PC-3 (cell line): ENCODE data around the gene MEX3A.

Experiments used
- EZH2phosphoT487 ChIP-seq: fragments of 300-600 bp; sonication (generic); IDR thresholded peaks from 2 replicates; pipeline ENCODE4 v1.6.1; 2018; ENCODE audit warnings: mild to moderate bottlenecking, antibody characterized with exemption, low read length, borderline replicate concordance
- TF ChIP-seq, protein P1 (sequence below): fragments of 300-600 bp; sonication (generic); conservative IDR thresholded peaks from 2 replicates; pipeline ENCODE4 v1.5.1; 2017; ENCODE audit warnings: antibody characterized with exemption, low read depth, mild to moderate bottlenecking, low read length

DNA sequence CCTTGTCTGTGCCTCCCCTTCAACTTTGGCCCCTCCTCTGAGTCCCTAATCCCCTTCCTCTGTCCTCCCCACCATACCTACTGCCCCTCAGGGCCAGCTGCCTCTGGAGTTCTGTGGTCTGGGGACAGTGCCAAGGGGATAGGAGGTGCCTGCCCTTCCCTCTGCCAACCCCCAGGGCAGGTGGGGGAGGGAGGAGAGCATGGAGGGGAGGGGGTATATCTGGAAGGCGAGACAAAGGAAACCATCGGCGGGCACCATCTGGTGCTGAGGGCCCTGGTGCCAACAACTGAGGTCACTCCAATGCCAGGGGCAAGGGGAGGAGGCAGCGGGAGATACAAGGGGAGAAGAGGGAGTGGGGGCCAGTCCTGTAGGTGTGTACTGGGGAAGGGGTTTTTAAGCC is 11.7 kb downstream of the MEX3A start:
- TF ChIP-seq, protein P1, sequence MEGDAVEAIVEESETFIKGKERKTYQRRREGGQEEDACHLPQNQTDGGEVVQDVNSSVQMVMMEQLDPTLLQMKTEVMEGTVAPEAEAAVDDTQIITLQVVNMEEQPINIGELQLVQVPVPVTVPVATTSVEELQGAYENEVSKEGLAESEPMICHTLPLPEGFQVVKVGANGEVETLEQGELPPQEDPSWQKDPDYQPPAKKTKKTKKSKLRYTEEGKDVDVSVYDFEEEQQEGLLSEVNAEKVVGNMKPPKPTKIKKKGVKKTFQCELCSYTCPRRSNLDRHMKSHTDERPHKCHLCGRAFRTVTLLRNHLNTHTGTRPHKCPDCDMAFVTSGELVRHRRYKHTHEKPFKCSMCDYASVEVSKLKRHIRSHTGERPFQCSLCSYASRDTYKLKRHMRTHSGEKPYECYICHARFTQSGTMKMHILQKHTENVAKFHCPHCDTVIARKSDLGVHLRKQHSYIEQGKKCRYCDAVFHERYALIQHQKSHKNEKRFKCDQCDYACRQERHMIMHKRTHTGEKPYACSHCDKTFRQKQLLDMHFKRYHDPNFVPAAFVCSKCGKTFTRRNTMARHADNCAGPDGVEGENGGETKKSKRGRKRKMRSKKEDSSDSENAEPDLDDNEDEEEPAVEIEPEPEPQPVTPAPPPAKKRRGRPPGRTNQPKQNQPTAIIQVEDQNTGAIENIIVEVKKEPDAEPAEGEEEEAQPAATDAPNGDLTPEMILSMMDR: no peak
- no peak for TF ChIP-seq EZH2phosphoT487
